ENCODE data around the gene CDH5.

The CDH5 gene

DNA sequence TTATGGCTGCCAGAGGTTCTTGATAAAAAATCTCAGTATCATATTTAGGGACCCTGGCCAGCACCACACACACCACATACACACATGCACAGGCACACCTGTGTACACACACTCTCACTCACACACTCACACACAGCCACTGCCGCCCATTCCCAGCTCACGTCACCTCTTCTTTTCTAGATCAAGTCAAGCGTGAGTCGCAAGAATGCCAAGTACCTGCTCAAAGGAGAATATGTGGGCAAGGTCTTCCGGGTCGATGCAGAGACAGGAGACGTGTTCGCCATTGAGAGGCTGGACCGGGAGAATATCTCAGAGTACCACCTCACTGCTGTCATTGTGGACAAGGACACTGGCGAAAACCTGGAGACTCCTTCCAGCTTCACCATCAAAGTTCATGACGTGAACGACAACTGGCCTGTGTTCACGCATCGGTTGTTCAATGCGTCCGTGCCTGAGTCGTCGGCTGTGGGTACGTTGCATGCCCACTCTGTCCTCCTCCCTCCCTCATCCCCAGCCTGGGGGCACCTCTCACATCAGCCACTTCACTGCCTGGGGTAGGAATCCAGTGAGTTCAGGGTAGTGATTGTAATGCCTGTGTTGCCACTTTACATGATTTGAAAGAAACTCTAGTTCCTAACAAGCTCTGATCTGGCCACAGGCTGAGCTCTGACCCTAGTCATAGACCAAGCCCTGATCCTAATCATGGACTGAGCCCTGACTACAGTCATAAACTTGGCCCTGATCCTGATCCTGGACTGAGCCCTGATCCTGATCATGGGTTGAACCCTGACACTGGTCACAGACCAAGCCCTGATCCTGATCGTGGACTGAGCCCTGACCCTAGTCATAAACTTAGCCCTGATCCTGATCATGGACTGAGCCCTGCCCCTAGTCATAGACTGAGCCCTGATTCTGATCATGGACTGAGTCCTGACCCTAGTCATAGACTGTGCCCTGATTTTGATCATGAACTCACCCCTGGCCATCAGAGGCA is 20.4 kb downstream of the CDH5 start:
- no peak for DNase-seq (ENCODE audit: low read depth, low spot score)

DNA sequence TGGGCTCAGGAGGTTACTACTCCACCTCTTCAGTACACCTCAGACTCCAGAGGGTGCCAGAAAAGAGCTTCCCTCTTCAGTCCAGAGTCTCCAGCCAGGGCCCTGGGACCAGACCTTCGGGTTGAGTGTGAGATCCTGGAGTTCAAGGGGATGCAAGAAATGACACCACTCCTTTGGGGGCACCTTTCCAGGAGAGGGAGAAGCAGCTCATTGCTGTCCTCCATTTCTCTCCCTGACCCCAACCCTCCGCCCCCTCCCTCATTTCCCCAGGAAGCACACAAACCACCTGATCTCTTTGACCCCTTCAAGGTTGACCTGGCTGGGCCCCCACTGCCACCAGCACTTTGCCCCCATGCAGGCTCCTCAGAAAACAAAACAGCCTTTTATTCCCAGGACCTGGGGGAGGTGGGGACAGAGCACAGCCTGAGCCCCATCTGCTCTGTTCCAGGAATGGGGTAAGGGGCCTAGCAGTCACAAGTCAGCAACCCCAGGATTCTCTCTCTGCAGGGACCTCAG is 21.4 kb downstream of the CDH5 start:
- no peak for DNase-seq (ENCODE audit: low read depth, low spot score)
- H3K4me3 ChIP-seq (ENCODE audit: low read length), result no peak overlapping the region

More for the DNA sequence above, 20.4 kb downstream of the CDH5 start:
- no peak overlapping the region for H3K4me3 ChIP-seq (ENCODE audit: low read length)

DNA sequence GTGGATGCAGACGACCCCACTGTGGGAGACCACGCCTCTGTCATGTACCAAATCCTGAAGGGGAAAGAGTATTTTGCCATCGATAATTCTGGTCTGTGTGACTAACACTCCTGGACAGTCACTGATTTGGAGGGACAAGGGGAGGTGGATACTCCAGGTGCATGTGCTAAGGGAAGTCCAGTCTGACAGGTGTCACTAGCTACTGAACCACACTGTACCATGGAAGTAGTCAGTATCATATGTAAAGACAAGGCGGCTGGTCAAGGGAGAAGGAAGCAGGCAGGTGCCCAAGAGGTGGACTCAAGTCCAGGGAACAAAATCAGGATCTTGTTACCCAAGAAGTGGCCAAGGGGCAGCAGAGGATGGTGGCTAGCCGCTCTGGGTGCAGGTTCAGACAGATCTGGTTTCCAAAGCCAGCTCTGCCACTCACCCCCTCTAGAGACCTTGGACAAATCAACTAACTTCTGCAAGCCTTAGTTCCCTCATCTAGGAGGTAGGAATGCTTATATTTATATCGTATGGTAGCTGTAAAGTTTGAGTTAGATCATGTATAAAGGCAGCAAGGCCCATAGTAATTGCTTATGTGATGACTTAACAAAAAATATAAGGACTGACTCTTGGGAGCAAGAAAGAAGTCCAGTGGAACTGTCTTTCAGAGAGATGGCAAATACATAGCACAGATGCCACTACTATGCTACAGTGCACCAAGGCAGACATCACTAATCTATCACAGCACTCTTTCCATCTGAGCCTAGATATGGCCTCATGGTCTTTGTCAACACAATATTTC is 22.1 kb downstream of the CDH5 start:
- no peak for DNase-seq (ENCODE audit: low read depth, low spot score)
- H3K4me3 ChIP-seq (ENCODE audit: low read length), result no peak overlapping the region

DNA sequence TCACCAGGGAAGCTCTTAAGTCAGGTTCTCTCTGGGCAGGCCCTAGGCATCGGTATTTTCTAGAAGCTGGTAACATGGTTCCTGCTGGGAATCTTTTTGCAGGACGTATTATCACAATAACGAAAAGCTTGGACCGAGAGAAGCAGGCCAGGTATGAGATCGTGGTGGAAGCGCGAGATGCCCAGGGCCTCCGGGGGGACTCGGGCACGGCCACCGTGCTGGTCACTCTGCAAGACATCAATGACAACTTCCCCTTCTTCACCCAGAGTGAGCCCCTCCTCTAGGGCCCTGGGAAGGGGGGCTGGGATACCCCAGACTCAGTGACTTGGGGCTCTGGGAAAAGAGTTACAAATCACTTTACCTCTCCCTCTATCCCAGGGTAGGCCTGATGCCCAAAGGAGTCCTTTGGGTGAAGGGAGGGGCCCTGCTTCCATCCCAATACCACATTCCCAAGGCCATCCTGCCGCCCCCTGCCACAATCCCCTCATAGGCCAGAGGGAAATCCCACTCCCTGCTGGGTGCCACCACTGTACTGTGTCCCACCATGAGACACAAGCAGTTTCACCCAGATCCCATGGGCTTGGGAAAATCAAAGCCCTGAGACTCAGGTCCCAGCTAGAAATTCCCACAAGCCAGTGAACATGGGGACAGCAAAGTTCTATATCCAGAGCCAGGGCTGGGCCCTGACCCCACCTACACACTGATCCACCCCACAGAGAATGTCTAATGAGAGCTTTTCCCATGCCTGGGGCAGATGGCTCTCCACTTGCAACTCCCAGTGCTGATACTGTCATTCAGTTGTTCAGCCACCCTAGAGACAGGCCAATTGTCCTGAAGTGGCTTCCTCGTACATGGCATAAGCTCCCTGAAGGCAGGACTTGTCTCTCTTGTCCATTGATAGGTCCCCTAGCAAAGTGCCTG is 23.0 kb downstream of the CDH5 start:
- no peak overlapping the region for H3K4me3 ChIP-seq (ENCODE audit: low read length)
- DNase-seq (ENCODE audit: low read depth, low spot score), result no peak

DNA sequence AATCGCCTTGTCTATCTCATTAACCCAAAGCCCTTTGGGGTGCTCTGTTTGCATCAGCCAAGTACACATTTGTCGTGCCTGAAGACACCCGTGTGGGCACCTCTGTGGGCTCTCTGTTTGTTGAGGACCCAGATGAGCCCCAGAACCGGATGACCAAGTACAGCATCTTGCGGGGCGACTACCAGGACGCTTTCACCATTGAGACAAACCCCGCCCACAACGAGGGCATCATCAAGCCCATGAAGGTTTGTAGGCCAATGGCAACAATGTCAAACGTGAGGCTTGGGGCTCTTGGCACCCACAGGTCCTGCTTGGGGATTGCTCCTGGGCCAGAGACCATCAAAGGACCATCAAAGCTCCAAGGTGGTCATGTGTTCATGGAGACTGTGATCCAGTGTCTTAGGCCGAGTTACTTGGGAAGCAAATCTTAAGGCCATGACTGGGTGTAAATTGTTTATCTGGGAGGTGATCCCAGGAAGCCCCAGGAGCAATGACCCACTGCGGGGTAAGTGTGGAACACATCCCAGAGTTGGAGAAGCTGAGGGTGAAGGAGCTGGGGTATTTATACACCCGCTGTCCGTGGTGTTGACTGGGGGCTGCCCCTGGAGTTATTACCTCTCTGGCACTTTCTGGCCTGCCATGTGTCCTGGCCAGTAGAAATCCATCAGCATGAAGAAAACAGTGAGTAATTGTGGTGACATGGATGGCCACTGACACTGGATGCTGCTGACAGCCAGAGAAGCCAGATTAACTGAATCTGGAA is 24.0 kb downstream of the CDH5 start:
- no peak for DNase-seq (ENCODE audit: low read depth, low spot score)
- no peak overlapping the region for H3K4me3 ChIP-seq (ENCODE audit: low read length)

DNA sequence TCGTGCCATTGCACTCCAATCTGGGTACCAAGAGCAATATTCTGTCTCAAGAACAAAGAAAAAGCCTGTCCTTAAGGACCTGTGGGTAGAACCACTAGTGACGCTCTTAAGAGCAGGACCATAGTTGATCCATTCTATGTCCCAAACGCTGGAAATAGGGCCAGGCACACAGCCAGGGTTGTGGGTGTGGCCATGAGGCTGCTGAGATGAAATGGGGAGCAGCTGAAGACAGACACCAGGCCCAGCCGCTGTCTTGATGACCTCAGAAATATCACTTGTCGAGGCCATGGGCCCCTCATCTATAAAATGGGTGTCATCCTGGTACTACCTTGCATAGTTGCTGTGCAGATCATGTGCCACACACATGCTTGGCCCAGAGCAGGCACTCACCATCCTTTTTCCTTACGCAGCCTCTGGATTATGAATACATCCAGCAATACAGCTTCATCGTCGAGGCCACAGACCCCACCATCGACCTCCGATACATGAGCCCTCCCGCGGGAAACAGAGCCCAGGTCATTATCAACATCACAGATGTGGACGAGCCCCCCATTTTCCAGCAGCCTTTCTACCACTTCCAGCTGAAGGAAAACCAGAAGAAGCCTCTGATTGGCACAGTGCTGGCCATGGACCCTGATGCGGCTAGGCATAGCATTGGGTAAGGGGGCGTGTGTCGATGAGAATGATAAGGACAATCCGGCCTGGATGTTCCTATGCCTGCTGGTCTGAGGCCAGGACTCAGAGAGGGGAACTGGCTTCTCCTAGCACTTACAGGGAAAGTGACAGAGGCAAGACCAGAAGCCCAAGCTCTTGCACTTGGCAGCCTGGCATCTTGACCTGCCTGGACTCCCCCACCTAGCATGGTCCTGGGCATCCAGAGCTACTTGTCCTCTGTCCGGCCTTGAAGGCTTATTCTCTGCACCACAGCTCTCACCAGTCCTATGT is 25.5 kb downstream of the CDH5 start:
- H3K4me3 ChIP-seq (ENCODE audit: low read length), result no peak overlapping the region
- DNase-seq (ENCODE audit: low read depth, low spot score), result no peak

DNA sequence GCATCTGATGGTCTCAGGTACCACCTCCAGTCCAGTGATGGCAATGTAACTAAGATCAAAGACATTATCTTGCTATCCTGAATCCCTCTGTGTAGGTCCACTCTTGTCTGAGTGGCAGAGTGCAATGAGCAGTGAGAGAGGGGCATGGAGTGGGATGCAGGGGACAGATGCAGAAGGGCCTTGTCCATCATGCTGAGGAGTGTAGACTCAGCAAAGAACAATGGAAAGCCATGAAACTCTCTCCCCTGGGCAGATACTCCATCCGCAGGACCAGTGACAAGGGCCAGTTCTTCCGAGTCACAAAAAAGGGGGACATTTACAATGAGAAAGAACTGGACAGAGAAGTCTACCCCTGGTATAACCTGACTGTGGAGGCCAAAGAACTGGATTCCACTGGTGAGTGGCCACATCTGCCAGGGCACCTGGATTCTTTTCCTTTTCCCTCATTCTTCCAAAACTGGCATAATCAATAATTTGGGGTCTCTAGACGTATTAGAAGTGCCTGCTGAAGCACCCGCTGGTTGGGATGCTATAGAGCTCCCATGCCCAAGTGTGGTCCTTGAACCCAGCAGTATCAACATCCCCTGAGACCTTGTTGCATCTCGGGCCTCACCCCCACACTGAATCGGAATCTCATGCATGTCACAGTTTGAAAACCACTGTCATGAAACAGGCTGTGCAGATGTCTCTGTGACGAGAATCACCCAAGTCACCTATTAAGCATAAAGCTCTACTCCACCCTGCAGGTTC is 29.5 kb downstream of the CDH5 start:
- DNase-seq (ENCODE audit: low read depth, low spot score), result no peak
- H3K4me3 ChIP-seq (ENCODE audit: low read length), result no peak overlapping the region

DNA sequence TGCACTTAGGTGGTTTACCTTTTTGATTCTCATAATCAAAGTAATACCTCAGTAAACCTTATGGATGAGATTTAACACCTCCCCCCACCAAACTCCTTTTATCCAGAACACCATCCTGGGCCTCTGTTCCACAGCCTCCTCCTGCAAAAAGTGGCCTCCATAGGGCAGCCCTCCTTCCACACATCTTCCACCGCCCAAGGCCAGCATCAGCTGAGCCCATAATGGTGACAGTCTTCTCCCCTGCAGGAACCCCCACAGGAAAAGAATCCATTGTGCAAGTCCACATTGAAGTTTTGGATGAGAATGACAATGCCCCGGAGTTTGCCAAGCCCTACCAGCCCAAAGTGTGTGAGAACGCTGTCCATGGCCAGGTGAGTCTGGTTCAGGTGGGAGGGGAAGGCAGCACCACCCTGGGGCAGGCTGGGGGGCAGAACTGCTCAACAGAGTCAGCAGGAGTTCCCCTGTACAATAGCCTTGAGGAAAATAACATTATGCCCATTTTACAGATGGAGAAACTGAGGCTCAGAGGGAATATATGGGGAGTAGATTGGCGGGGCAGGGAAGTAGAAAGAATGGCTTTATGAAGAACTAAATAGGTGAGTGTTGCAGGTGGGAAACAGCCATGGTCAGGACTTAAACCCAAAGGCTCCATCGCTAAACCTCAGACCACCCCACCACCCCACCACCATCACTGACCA is 31.4 kb downstream of the CDH5 start:
- H3K4me3 ChIP-seq (ENCODE audit: low read length), result no peak overlapping the region
- no peak for DNase-seq (ENCODE audit: low read depth, low spot score)

DNA sequence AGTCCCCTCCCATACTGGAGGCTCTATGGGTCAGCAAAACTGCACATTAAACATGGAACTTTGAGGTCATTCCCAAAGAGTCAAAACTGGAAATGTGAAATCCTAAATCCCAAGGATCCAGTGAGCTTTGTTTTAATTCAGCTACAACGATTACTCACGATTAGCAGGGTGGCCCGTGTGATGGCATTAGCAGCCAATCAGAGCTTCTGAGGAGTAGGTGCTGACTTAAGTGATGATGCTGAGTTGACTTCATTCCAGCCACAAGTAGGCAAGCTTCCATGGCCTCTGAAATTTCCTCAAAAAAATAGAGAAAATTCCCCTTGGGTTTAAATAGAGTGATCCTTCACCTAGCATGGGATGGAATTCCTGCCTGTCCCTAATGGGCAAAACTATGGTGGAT is 32.5 kb downstream of the CDH5 start:
- H3K4me3 ChIP-seq (ENCODE audit: low read length), result no peak overlapping the region
- DNase-seq (ENCODE audit: low read depth, low spot score), result no peak

DNA sequence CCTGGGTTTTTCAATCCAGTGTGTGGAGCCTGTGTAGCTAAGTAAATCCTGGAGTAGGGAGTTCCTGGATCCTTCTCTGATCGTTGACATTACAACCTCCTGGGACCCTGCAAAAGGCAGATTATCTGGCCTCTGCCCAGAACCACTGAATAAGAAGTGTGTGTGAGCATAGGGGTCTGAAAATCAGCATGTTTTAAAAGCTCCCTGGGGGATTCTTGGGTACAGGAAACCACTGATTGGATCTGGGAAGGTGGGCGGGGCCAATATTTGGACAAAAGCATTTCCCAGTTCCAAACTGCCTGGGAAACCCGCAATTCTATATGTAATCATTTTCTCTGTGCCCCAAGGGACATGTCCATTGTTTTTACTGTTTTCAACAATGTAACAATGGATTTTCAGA is 33.4 kb downstream of the CDH5 start:
- no peak for DNase-seq (ENCODE audit: low read depth, low spot score)
- no peak overlapping the region for H3K4me3 ChIP-seq (ENCODE audit: low read length)

DNA sequence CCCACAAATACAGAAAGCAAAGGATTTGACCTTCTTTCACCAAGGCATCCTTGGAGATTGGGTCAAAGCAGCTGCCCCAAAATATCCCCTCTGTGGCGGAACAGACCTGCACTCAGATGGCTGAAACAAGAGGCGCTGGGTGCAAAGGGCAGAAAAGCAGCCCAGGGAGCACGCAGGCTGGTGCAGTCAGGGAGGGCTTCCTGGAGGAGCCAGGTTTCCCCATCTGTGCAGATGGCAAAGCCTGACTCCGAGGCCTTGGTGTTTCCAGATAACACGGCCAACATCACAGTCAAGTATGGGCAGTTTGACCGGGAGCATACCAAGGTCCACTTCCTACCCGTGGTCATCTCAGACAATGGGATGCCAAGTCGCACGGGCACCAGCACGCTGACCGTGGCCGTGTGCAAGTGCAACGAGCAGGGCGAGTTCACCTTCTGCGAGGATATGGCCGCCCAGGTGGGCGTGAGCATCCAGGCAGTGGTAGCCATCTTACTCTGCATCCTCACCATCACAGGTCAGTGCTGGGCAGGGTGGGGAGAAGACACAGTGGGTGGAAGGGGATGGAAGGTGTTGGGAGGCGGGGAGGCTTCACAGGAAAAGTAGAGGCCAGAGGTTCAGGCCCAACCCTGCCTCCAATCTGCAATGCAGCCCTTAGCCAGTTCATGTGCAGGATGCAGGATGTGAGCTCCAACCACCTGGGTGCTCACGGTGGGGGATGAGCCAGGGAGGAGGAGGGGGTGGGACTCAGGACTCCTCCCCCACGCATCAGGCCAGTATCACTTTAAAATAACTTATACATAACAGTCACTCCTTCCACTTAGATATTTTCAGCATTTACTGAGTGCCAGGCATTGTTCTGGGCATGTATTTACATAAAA is 34.3 kb downstream of the CDH5 start:
- peak; percentile 19 for DNase-seq (ENCODE audit: low read depth, low spot score)
- no peak overlapping the region for H3K4me3 ChIP-seq (ENCODE audit: low read length)

DNA sequence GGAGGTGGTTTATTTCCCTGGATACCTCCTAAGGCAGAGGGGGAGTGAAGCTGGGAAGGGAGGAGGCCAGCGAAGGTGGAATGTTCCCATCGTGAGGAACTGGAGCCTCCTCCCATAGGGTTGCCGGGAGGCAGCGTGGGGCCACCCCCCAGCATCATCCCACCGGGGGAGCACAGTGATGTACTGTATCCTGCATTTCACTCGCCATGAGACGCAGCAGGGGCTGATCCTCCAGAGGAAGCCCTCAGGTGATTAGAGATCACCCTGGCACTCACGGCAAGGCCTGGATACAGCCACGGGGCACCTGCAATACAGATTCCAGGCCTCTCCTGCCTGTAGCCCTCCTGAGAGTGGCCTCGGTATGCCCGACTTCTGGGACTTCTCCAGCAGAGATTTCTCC is 35.1 kb downstream of the CDH5 start:
- DNase-seq (ENCODE audit: low read depth, low spot score), result no peak
- no peak overlapping the region for H3K4me3 ChIP-seq (ENCODE audit: low read length)

DNA sequence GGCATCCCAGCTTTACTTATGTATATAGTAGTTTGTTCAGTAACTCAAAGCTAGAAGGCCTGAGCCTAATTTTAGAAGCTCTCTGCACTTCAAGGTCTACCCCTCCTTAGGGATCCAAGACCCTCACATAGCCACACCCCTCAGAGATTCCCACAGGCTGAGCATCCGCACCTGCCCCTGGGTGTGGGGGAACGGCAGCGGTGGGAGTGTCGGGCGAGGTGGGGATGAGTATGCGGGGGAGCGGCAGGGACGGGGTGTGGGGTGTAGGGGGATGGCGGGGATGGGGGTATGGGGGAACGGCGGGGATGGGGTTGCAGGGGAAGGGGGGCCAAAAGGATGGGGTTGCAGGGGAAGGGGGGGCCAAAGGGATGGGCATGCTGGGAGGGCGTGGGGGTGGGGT is 35.7 kb downstream of the CDH5 start:
- DNase-seq (ENCODE audit: low read depth, low spot score), result no peak
- H3K4me3 ChIP-seq (ENCODE audit: low read length), result no peak overlapping the region

DNA sequence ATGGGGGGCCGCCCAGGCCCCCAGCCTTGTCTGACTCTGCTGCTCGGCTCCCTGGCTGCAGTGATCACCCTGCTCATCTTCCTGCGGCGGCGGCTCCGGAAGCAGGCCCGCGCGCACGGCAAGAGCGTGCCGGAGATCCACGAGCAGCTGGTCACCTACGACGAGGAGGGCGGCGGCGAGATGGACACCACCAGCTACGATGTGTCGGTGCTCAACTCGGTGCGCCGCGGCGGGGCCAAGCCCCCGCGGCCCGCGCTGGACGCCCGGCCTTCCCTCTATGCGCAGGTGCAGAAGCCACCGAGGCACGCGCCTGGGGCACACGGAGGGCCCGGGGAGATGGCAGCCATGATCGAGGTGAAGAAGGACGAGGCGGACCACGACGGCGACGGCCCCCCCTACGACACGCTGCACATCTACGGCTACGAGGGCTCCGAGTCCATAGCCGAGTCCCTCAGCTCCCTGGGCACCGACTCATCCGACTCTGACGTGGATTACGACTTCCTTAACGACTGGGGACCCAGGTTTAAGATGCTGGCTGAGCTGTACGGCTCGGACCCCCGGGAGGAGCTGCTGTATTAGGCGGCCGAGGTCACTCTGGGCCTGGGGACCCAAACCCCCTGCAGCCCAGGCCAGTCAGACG is 36.2 kb downstream of the CDH5 start:
- no peak for DNase-seq (ENCODE audit: low read depth, low spot score)
- H3K4me3 ChIP-seq (ENCODE audit: low read length), result no peak overlapping the region
